ENCODE results near the gene POM121L12.

The POM121L12 gene

GRCh38 chr7:53035499-53036412 lies at the start of gene POM121L12:
Gene POM121L12 (plus strand): TSS chr7:53035633. CDS start chr7:53035672, 39 bp downstream.
- no peak for DNase-seq (ENCODE audit: low spot score)

GRCh38 chr7:52992001-52992400 lies 43.4 kb upstream of the POM121L12 start:
- no peak for DNase-seq (ENCODE audit: low spot score)

GRCh38 chr7:52992479-52993162 lies 42.8 kb upstream of the POM121L12 start:
- DNase-seq (ENCODE audit: low spot score), result no peak

- DNase-seq (ENCODE audit: low spot score), result no peak
These were observed 39.8 kb upstream of the POM121L12 start for GRCh38 chr7:52995676-52996075.

DNA sequence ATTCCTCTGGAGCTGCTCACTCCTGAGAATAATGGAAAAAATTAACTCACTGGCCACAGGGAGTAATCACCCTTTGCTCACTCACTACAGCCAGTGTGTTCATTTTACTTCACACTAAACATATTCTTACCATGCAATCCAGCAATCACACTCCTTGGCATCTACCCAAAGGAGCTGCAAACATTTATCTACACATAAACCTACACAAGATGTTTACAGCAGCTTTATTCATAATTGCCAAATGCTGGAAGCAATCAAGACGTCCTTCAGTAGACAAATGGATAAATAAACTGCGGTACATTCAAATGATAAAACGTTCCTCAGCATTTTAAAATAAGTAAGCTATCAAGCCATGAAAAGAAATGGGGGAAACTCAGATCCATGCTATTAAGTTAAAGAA lies 34.2 kb upstream of the POM121L12 start:
- DNase-seq (ENCODE audit: low spot score), result no peak

DNA sequence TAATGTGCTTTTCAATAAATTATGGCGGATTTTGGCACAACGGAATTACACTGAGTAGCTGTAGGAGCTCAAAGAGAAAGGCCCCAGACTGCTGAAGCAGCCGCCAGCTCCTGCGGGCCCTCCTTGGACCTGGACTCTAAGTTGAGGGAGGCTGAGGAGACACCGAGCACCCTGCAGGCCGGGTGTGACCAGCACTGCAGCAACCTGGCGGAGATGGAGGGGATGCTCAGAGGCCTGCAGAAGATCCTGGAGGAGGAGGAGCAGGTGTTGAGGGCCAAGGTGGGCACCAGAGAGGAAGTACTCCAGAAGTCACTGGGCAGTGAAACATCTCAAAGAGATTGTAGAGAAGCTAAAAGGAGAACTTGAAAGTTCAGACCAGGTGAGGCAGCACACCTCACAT lies 33.0 kb upstream of the POM121L12 start:
- DNase-seq (ENCODE audit: low spot score), result no peak

- DNase-seq (ENCODE audit: low spot score), result no peak
These were observed 31.6 kb upstream of the POM121L12 start for GRCh38 chr7:53003653-53004445.

DNA sequence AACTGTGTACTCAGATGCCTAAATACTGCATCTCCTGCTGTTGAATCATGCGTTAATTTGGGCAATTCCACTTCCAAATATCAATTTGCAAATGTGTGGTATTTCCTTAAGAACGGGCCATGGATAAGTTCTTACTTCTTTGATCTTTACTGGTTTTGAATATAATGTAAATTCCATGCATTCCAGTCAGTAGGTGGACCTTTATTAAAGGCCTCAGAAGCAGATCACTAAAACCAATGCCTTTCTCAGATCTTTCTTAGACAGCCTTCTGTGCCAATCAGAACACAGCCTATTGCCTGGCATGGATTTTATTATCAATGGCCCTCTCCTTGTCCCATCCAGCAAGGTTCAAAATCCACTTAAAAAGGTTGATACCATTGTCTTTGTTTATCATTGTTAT lies 21.5 kb upstream of the POM121L12 start:
- DNase-seq (ENCODE audit: low spot score), result no peak

- no peak for DNase-seq (ENCODE audit: low spot score)
These were observed 20.0 kb upstream of the POM121L12 start for GRCh38 chr7:53015463-53015862.

DNA sequence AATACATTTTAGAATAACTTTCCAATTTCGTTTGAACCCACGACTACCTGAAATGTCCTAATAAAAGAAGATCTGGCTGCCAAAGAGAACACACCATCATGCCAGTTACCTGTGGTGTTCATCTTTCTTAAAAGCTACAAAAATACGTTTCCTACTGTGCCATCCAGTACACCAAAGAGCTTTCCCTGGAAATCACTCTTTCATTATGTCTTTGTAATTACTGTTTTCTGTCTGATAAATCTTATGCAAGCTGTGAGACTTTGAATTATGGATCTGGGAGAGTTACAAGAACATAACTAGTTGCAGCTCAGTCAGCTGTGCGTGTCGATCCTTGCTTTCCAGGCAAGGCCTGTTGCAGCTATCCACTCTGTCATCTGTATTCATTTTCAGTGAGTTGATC lies 12.5 kb upstream of the POM121L12 start:
- no peak for DNase-seq (ENCODE audit: low spot score)

- no peak for DNase-seq (ENCODE audit: low spot score)
These were observed 13.2 kb downstream of the POM121L12 start for GRCh38 chr7:53048638-53049037.

DNA sequence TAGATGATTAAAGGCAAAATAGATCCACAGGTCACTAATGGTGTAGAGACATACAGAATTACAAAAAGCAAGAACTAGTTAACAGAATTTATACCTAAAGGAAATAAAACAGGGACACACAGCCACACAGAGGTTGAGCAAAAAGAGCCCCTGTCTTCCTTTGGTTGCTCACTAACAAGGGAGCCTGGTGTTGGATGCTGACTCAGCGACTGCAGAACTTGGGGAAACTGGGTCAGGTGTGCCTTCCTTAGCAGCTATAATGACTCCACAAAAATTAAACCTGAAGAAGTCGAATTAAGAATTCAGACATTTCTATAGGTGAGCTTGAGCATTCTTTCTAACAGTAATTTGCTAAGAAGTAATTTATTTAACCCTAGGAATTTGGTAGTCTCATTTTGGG lies 15.0 kb downstream of the POM121L12 start:
- no peak for DNase-seq (ENCODE audit: low spot score)

- DNase-seq (ENCODE audit: low spot score), result no peak
These were observed 24.2 kb downstream of the POM121L12 start for GRCh38 chr7:53059591-53059990.

GRCh38 chr7:53060066-53060465 lies 24.6 kb downstream of the POM121L12 start:
- DNase-seq (ENCODE audit: low spot score), result no peak

GRCh38 chr7:53062796-53063195 lies 27.4 kb downstream of the POM121L12 start:
- no peak for DNase-seq (ENCODE audit: low spot score)

DNA sequence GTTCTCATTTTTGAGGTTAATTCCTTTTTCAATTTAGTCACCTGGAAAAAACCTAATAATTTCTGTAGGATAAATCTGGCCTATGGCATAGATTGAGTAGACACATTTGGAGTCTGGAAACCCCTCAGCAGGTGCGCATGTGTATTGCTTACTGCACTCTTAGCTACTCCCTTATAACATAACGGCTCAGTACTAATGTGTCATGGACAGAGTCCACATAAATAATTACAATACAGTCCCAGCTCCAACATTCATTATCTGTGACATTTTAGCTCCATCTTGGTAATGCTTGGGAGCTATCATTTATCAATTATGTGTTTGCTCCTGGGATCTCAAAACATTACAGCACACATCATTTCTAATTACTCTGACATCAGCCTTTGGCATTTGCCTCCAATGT lies 33.2 kb downstream of the POM121L12 start:
- no peak for DNase-seq (ENCODE audit: low spot score)

DNA sequence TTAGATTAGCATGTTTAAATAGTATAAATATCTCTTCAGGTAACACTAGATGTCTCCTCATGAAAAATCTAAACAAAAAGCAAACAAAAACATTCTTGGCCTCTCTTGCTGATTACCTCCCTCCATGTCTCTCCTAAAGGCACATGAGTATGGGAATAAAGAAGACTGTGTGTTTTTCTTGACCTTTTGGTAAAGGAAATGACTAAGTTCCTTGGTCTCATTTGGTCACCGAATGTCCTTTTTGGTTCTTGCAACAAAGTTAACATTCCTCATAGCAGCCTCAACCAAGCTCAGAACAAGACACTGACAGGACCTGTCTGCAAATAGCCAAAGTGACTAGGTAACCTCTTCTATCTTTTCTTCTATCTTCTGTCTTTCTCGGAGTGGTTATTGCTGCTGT lies 35.5 kb downstream of the POM121L12 start:
- no peak for DNase-seq (ENCODE audit: low spot score)
